Measurements from ENCODE around the gene LMAN1. TPM values are rescaled to one million over a fixed set of nuclear protein-coding genes. Genes with fewer than 3 reads are reported as not detected.

Gene LMAN1
- total and polyA plus RNA-seq, 2 donors (not counting 3 experiments of a cell fraction or from before 2014, with no cell fraction given), result 43.8 to 92.5 TPM

- H3K4me1 ChIP-seq (ENCODE audit: control insufficient read depth, extremely low read depth, insufficient read depth, low read length), result no peaks in the 10 kb centered on the region
- no peaks in the 10 kb centered on the region for H3K79me2 ChIP-seq (ENCODE audit: control insufficient read depth, insufficient read depth, low read length)
- H3K4me3 ChIP-seq (replicated peaks in 1 of 3; ENCODE audit: insufficient read depth in 1 of 3, low read depth in 1 of 3, low read length in 3 of 3), result no peak overlapping the region
- TF ChIP-seq CTCF (IDR thresholded peaks at IDR 0.05; ENCODE audit: extremely low read depth in 1 of 2, insufficient read depth in 1 of 2, low read depth in 1 of 2, low read length in 2 of 2) (no peak), EZH2 (IDR thresholded peaks at IDR 0.05; ENCODE audit: borderline replicate concordance, low read depth, low read length, severe bottlenecking) (no peak), JUN (IDR thresholded peaks at IDR 0.05; ENCODE audit: borderline replicate concordance, insufficient read depth, insufficient read length, low read depth) (no peak), POLR2A (IDR thresholded peaks at IDR 0.05; ENCODE audit: low read depth, low read length) (no peak), MYC (IDR thresholded peaks at IDR 0.05; ENCODE audit: low read depth, low read length) (no peak), FOS (IDR thresholded peaks at IDR 0.05; ENCODE audit: borderline replicate concordance, insufficient read depth, low read length) (no peak), GATA2 (IDR thresholded peaks at IDR 0.05; ENCODE audit: insufficient read depth, insufficient read length, low read depth, low read length) (no peak), POLR2AphosphoS5 (IDR thresholded peaks at IDR 0.05; ENCODE audit: insufficient read depth, low read depth, low read length) (no peak)
- TF ChIP-seq, protein P1, sequence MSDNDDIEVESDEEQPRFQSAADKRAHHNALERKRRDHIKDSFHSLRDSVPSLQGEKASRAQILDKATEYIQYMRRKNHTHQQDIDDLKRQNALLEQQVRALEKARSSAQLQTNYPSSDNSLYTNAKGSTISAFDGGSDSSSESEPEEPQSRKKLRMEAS (IDR thresholded peaks at IDR 0.05; ENCODE audit: insufficient read depth, insufficient read length), result no peak
- no peaks in the 10 kb centered on the region for H3K9me1 ChIP-seq (replicated peaks; ENCODE audit: control insufficient read depth, extremely low read depth, insufficient read depth, low read length)
- dilution Hi-C loops (cut with MboI; ENCODE audit: extremely low pct_ligation_motif_present, low sequenced_read_pairs), result no loop called here
- H3K36me3 ChIP-seq (ENCODE audit: control insufficient read depth in 2 of 2, extremely low read depth in 1 of 2, insufficient read depth in 2 of 2, low read length in 2 of 2), result peaks cover 5 to 31% of the 10 kb centered on the region in 2 experiments
- ChIA-PET POLR2A (interaction anchor here (0.6 kb wide), 1 partner anchor 10 kb away, joined by 3 read pairs; no protein-coding TSS in a partner anchor), CTCF (interaction anchor here (1.2 to 2.1 kb wide), 3 partner anchors 23 to 70 kb away, joined by 3 to 11 read pairs (median 4); no protein-coding TSS in a partner anchor)
- no peak for FAIRE-seq
- no TSS peak for BruUV-seq (replicated peaks)
- H3K4me2 ChIP-seq (ENCODE audit: insufficient read depth, low read length), result no peak overlapping the region
- no peaks in the 10 kb centered on the region for H3K9me3 ChIP-seq (replicated peaks; ENCODE audit: control insufficient read depth, insufficient read depth, low read length)
- no peak for DNase-seq (ENCODE audit: low read depth, low spot score)
- no peak overlapping the region for H3K9ac ChIP-seq (replicated peaks; ENCODE audit: extremely low read depth, insufficient read depth, low read length)
- no peak overlapping the region for H3K27ac ChIP-seq (ENCODE audit: insufficient read depth, low read depth, low read length)
- H4K20me1 ChIP-seq (replicated peaks; ENCODE audit: control insufficient read depth, extremely low read depth, insufficient read depth, low read length), result peaks cover 2% of the 10 kb centered on the region
- intact Hi-C loops (cut with micrococcal nuclease), result no loop called here
- no peak overlapping the region for H2AFZ ChIP-seq (ENCODE audit: low read depth, low read length)
- no peaks in the 10 kb centered on the region for H3K27me3 ChIP-seq (ENCODE audit: control insufficient read depth in 2 of 2, insufficient read depth in 2 of 2, low read length in 2 of 2)
Measured at GRCh38 chr18:59332986-59333385, 26.1 kb downstream of the LMAN1 start.

Data from endothelial cell of umbilical vein (primary cell).